Measurements from ENCODE around the gene PDGFC.

Gene PDGFC

GRCh38 chr4:156966836-156967235 is 4.8 kb downstream of the PDGFC start:
- DNase-seq (ENCODE audit: low spot score in 2 of 2) (no peak), ATAC-seq (ENCODE audit: low read depth) (no peak)
- H3K36me3 Mint-ChIP-seq, result no peaks in the 10 kb centered on the region
- H3K4me3 Mint-ChIP-seq, result no peak overlapping the region
- peaks cover 5% of the 10 kb centered on the region for H3K27me3 Mint-ChIP-seq
- H3K9me3 Mint-ChIP-seq, result peaks cover 3% of the 10 kb centered on the region
- no peak overlapping the region for H3K27ac Mint-ChIP-seq
- no peaks in the 10 kb centered on the region for H3K4me1 Mint-ChIP-seq

GRCh38 chr4:156963419-156963818 is 8.2 kb downstream of the PDGFC start:
- Mint-ChIP-seq H3K9me3 (peaks cover 1% of the 10 kb centered on the region), H3K27me3 (no peaks in the 10 kb centered on the region), H3K27ac (no peak overlapping the region), H3K4me1 (no peaks in the 10 kb centered on the region), H3K4me3 (no peak overlapping the region), H3K36me3 (no peaks in the 10 kb centered on the region)
- DNase-seq (ENCODE audit: low spot score in 2 of 2), result no peak
- ATAC-seq (ENCODE audit: low read depth), result no peak

GRCh38 chr4:156962528-156962974 is 9.0 kb downstream of the PDGFC start:
- H3K9me3 Mint-ChIP-seq, result peaks cover 4% of the 10 kb centered on the region
- no peaks in the 10 kb centered on the region for H3K4me1 Mint-ChIP-seq
- H3K36me3 Mint-ChIP-seq, result no peaks in the 10 kb centered on the region
- H3K27me3 Mint-ChIP-seq, result no peaks in the 10 kb centered on the region
- no peak overlapping the region for H3K27ac Mint-ChIP-seq
- DNase-seq (ENCODE audit: low spot score in 2 of 2) (no peak), ATAC-seq (ENCODE audit: low read depth) (no peak)
- no peak overlapping the region for H3K4me3 Mint-ChIP-seq

GRCh38 chr4:156962058-156962358 is 9.6 kb downstream of the PDGFC start:
- Mint-ChIP-seq H3K9me3 (peaks cover 8% of the 10 kb centered on the region), H3K27ac (no peak overlapping the region), H3K27me3 (no peaks in the 10 kb centered on the region), H3K4me3 (no peak overlapping the region), H3K4me1 (no peaks in the 10 kb centered on the region), H3K36me3 (no peaks in the 10 kb centered on the region)
- ATAC-seq (ENCODE audit: low read depth) (no peak), DNase-seq (ENCODE audit: low spot score in 2 of 2) (no peak)

- DNase-seq (ENCODE audit: low spot score in 2 of 2) (no peak), ATAC-seq (ENCODE audit: low read depth) (no peak)
- H3K4me1 Mint-ChIP-seq, result no peaks in the 10 kb centered on the region
- peaks cover 7% of the 10 kb centered on the region for H3K9me3 Mint-ChIP-seq
- H3K36me3 Mint-ChIP-seq, result no peaks in the 10 kb centered on the region
- no peak overlapping the region for H3K4me3 Mint-ChIP-seq
- H3K27me3 Mint-ChIP-seq, result no peaks in the 10 kb centered on the region
- H3K27ac Mint-ChIP-seq, result no peak overlapping the region
Measured at GRCh38 chr4:156961196-156962057, 10.2 kb downstream of the PDGFC start.

- no peak for DNase-seq (ENCODE audit: low spot score in 2 of 2)
- H3K27me3 Mint-ChIP-seq, result no peaks in the 10 kb centered on the region
- no peak overlapping the region for H3K27ac Mint-ChIP-seq
- H3K4me1 Mint-ChIP-seq, result no peaks in the 10 kb centered on the region
- H3K9me3 Mint-ChIP-seq, result peaks cover 7% of the 10 kb centered on the region
- ATAC-seq (ENCODE audit: low read depth), result no peak
- no peak overlapping the region for H3K4me3 Mint-ChIP-seq
- no peaks in the 10 kb centered on the region for H3K36me3 Mint-ChIP-seq
Measured at GRCh38 chr4:156959298-156959702, 12.3 kb downstream of the PDGFC start.

- no peaks in the 10 kb centered on the region for H3K27me3 Mint-ChIP-seq
- no peak overlapping the region for H3K4me3 Mint-ChIP-seq
- DNase-seq (ENCODE audit: low spot score in 2 of 2) (no peak), ATAC-seq (ENCODE audit: low read depth) (no peak)
- no peaks in the 10 kb centered on the region for H3K4me1 Mint-ChIP-seq
- H3K36me3 Mint-ChIP-seq, result no peaks in the 10 kb centered on the region
- H3K9me3 Mint-ChIP-seq, result peaks cover 7% of the 10 kb centered on the region
- no peak overlapping the region for H3K27ac Mint-ChIP-seq
Measured at GRCh38 chr4:156958276-156959074, 13.1 kb downstream of the PDGFC start.

- ATAC-seq (ENCODE audit: low read depth) (no peak), DNase-seq (ENCODE audit: low spot score in 2 of 2) (no peak)
- H3K9me3 Mint-ChIP-seq, result peaks cover 7% of the 10 kb centered on the region
- no peaks in the 10 kb centered on the region for H3K27me3 Mint-ChIP-seq
- no peaks in the 10 kb centered on the region for H3K36me3 Mint-ChIP-seq
- no peaks in the 10 kb centered on the region for H3K4me1 Mint-ChIP-seq
- no peak overlapping the region for H3K27ac Mint-ChIP-seq
- H3K4me3 Mint-ChIP-seq, result no peak overlapping the region
Measured at GRCh38 chr4:156957556-156957955, 14.0 kb downstream of the PDGFC start.

GRCh38 chr4:156956826-156957368 is 14.7 kb downstream of the PDGFC start:
- peaks cover 7% of the 10 kb centered on the region for H3K9me3 Mint-ChIP-seq
- no peak overlapping the region for H3K27ac Mint-ChIP-seq
- H3K27me3 Mint-ChIP-seq, result no peaks in the 10 kb centered on the region
- no peak for ATAC-seq (ENCODE audit: low read depth)
- no peaks in the 10 kb centered on the region for H3K4me1 Mint-ChIP-seq
- no peak for DNase-seq (ENCODE audit: low spot score in 2 of 2)
- H3K36me3 Mint-ChIP-seq, result no peaks in the 10 kb centered on the region
- H3K4me3 Mint-ChIP-seq, result no peak overlapping the region

- Mint-ChIP-seq H3K4me3 (no peak overlapping the region), H3K36me3 (no peaks in the 10 kb centered on the region), H3K9me3 (peaks cover 7% of the 10 kb centered on the region), H3K27me3 (no peaks in the 10 kb centered on the region), H3K4me1 (no peaks in the 10 kb centered on the region), H3K27ac (no peak overlapping the region)
- ATAC-seq (ENCODE audit: low read depth), result no peak
- DNase-seq (ENCODE audit: low spot score in 2 of 2), result no peak
Measured at GRCh38 chr4:156956359-156956758, 15.2 kb downstream of the PDGFC start.

- no peaks in the 10 kb centered on the region for H3K27me3 Mint-ChIP-seq
- H3K9me3 Mint-ChIP-seq, result peaks cover 7% of the 10 kb centered on the region
- no peak overlapping the region for H3K27ac Mint-ChIP-seq
- ATAC-seq (ENCODE audit: low read depth) (no peak), DNase-seq (ENCODE audit: low spot score in 2 of 2) (no peak)
- H3K36me3 Mint-ChIP-seq, result no peaks in the 10 kb centered on the region
- H3K4me3 Mint-ChIP-seq, result no peak overlapping the region
- no peaks in the 10 kb centered on the region for H3K4me1 Mint-ChIP-seq
Measured at GRCh38 chr4:156954587-156954986, 17.0 kb downstream of the PDGFC start.

GRCh38 chr4:156953951-156954350 is 17.6 kb downstream of the PDGFC start:
- DNase-seq (ENCODE audit: low spot score in 2 of 2) (no peak), ATAC-seq (ENCODE audit: low read depth) (no peak)
- peaks cover 7% of the 10 kb centered on the region for H3K9me3 Mint-ChIP-seq
- no peaks in the 10 kb centered on the region for H3K27me3 Mint-ChIP-seq
- H3K27ac Mint-ChIP-seq, result no peak overlapping the region
- H3K4me1 Mint-ChIP-seq, result no peaks in the 10 kb centered on the region
- H3K36me3 Mint-ChIP-seq, result no peaks in the 10 kb centered on the region
- no peak overlapping the region for H3K4me3 Mint-ChIP-seq

GRCh38 chr4:156953001-156953400 is 18.6 kb downstream of the PDGFC start:
- ATAC-seq (ENCODE audit: low read depth) (no peak), DNase-seq (ENCODE audit: low spot score in 2 of 2) (no peak)
- H3K9me3 Mint-ChIP-seq, result peaks cover 7% of the 10 kb centered on the region
- no peaks in the 10 kb centered on the region for H3K36me3 Mint-ChIP-seq
- no peaks in the 10 kb centered on the region for H3K27me3 Mint-ChIP-seq
- H3K27ac Mint-ChIP-seq, result no peak overlapping the region
- H3K4me1 Mint-ChIP-seq, result no peaks in the 10 kb centered on the region
- H3K4me3 Mint-ChIP-seq, result no peak overlapping the region

GRCh38 chr4:156952078-156952759 is 19.4 kb downstream of the PDGFC start:
- peaks cover 2% of the 10 kb centered on the region for H3K9me3 Mint-ChIP-seq
- no peak overlapping the region for H3K27ac Mint-ChIP-seq
- no peak overlapping the region for H3K4me3 Mint-ChIP-seq
- no peaks in the 10 kb centered on the region for H3K36me3 Mint-ChIP-seq
- no peaks in the 10 kb centered on the region for H3K27me3 Mint-ChIP-seq
- no peak for DNase-seq (ENCODE audit: low spot score in 2 of 2)
- no peaks in the 10 kb centered on the region for H3K4me1 Mint-ChIP-seq
- no peak for ATAC-seq (ENCODE audit: low read depth)
